Measurements from ENCODE around the gene LLGL1.

Gene LLGL1

GRCh38 chr17:18253947-18254821 lies 28.7 kb downstream of the LLGL1 start:
- DNase-seq = no peak

DNA sequence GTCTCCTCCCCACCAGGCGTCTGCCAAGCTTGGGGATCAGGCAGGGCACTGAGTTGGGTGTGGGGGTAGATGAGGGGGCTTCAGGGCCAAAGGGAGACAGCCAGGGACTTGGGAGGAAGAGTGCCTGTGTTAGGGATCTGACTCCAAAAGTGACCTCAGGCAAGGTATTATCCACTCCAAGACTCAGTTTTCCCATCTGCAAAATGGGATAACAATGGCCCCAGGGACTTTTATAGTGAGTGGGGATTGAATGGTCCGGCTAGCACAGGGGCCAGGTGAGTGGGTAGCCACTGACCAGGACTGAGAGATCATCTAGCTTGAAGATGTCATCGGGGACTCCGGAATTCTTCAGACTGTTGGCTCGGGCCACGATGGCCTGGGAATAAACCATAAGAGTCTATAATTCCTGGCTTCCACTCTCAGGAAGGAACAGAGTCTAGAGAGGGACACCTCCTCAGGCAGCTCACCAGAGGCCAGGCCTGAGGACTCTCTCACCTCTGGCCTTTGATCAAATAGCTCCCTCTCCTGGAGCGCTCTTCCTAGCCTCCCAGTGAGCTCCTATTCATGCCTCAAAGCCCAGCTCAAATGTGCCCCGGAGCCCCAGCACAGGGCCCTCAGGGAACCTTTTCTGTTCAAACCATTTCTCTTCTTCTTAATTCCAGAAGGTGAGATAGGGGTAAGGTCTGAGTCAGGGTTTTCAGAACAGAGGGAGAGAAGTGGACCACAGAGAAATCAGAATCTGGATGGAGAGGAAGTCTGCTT lies 29.6 kb downstream of the LLGL1 start:
- no peak for DNase-seq

- DNase-seq = no peak
Observed at GRCh38 chr17:18256351-18256750, 30.9 kb downstream of the LLGL1 start.

DNA sequence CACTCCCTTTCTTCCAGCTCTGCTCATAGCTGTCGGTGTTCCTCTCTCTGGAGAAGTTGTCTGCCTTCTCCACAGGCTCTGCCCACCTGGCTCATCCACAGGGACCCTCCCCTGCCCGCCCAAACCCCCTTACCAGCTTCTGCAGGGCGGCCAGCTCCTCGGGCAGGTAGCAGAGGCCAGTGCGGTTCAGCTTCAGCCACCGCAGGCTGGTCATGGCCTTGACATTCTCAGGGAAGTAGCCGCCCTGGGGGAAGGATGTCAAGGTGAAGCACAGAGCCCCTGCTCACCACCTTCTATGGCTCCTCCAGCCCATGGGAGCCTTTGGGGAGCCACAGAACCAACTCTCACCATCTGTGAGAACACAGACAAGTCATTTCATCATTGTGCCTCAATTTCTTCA lies 31.3 kb downstream of the LLGL1 start:
- no peak for DNase-seq

DNA sequence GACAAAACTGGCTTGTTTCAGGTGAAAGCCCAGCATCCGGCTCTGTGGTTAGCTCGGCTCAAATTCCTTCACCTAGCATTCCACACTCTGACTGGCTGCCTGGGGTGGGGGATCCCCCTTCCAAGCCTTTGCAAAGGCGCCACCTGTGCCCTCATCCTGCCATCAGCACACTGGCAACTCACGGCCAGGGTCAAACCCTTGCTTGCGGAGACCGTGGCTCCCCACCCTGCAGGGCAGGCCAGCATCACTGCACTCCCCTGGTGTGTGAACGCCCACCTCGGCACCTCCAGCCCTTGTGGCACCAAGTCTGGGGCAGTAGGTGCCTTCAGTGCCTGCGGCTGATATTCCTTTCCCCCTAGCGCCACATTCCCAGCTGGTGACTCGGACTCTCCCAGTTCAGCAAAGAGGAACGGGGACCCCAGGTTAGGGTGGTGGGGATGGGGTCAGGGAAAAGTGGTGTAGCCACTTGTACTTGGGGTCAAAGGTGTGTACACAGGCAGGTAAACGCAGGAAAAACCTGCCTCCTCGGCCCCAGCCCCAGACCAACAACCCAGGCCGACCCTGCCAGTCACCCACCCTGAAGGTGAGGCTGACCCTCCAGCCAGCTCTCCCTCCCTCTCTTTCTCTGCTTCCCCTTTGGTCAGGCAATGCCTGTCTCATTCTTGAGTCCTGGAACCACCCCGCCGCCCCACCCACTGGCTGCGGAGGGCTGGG lies 32.0 kb downstream of the LLGL1 start:
- peak; percentile 65 for DNase-seq

DNA sequence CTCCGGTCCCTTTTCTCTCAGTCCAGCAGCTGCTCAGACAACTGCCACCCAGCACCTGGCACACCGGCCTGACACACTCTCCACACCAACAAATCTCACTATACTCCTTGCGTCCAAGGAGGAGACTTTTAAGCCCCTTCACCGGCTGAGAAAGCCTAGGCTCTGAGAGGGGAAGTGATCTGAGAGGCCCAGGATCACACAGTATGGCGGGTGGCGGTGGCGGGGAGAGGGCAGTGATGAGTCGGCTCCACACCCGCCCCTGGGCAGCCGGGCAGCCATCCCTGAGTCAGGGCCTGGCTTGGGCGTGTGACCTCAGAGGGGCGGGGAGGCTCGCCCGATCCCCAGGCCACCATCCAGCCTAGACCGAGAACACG lies 32.5 kb downstream of the LLGL1 start:
- DNase-seq = peak; percentile 65

DNA sequence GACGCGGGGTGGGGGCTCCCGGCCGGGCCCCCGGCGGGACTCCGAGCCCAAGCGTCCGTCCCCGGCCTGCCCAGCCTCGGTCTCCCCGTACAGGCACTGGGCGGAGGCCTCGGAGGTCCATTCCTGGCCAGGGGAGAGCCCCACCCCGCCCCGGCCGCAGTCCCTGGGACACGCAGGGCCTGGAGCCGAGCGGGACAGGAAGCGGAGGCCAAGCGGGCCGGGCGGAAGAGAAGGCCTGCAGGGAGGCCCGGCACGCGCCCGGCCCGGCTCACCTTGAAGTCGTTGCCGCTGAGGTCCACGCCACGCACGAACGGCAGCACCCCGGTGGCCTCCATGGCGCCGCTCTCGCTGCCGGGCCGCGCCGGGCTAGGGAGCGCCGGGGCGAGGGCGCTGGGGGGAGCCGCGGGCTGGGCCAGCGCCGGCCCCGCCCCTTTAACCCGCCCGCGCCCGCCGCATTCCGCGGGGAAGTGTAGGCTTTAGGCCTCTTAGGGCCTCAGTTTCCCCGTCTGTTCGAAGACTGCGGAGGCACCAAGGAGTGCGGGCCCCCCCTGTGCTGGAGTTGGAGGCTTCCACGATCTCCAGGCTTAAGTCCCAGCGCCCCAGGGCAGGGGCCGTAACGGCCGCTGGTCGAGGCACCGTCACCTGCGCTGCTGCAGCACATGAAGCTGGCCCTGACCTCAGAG lies 33.1 kb downstream of the LLGL1 start, which contains the start of gene FLII:
FLII (minus strand) TSS at position 383 of the 683 bp plus-strand sequence; CDS start at position 335, 48 bp downstream.
- DNase-seq = no peak

GRCh38 chr17:18259621-18260331 lies 34.3 kb downstream of the LLGL1 start:
- DNase-seq = peak; percentile 16

GRCh38 chr17:18260332-18261145 lies 35.1 kb downstream of the LLGL1 start, which contains the start of gene MIEF2:
Gene MIEF2 (plus strand): TSS chr17:18260662. CDS start chr17:18262721, 2,059 bp downstream.
- peak; percentile 87 for DNase-seq

DNA sequence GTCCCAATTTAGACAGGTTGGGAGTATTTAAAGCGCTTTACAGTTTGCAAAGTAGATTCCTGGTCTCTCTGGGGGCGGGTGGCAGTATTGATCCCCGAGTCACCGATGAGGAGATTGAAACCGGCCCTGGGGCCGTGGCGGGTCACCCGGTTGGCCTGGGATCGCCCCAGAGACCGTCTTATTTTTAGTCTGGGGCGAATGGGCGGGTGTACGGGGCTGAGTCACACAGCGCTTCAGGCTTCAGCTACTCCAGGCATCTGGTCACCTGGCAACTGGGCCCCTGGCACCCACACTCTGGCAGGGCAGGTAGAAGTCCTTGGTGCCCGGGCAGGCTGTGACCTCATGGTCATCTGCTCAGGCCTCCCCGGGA lies 35.7 kb downstream of the LLGL1 start:
- peak; percentile 19 for DNase-seq

DNA sequence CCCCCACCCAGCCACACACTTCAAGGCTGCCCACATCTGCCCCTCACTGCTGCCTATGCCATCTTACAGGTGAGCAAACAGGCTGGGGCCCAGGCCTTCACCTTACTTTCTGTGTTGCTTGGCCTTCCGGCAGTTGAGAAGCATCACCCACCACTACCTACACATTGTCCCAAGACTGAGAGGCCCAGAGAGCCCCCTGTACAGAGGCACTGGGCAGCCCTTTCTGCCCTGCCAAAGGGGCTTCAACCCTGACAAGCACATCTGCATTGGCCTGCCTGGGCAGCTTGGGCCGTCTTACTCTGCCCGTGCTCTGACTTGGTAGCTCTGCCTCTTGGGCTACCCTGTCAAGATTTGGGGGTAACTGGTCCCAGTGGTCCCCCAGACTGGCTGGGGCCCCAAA lies 36.2 kb downstream of the LLGL1 start:
- DNase-seq = no peak

DNA sequence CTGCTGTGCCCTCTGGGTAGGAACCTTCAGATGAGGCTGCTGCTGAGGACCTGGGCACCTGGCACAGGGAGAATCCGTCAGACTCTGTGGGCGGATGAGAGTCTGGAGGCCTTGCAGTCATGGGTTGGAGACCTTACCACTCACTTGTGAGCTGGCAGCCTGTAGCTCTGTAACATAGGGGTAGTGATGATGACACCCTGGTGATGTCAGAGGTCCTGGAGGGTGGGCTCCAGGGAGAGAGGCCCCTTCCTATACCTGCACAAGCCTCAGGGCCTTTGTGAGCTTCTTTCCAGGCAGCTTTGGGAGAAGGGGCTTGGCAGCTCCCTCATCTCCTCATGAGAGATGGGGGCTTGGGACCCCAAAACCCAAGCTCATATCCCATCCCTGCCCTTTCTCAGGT lies 36.7 kb downstream of the LLGL1 start:
- no peak for DNase-seq

DNA sequence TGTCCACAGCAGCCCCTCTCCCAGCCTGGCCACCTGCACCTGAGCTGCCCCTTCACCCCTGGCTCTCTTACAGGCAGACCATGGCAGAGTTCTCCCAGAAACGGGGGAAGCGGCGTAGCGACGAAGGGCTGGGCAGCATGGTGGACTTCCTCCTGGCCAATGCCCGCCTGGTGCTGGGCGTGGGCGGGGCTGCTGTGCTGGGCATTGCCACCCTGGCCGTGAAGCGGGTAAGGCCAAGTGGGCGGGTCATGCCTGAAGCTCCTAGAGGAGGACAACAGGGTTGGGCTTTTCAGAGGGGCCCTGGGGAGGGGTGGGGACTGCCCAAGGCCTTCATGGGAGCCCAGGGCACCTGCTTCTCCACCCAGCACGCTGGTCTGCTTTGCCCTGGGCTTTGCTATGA lies 37.2 kb downstream of the LLGL1 start:
- no peak for DNase-seq

- no peak for DNase-seq
Observed at GRCh38 chr17:18263885-18264682, 38.6 kb downstream of the LLGL1 start.

DNA sequence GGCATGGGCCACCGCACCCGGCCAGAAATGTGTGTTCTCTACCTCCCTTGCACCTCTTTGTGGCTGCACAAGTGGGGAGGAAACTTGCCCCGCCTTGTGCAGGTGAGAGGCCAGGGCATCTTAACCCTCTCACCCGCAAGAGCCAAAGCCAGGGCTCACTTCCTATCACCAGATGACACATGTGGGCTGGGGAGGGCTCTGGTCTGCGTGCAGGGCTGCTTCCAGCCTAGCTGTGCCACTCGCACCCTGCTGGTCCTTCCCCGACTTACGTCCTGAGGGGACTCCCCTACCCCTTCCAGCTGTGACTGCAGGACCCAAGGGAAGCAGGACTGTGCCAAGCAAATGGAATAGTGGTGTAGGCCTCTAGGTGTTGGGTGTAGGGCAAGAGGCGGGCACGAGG lies 41.9 kb downstream of the LLGL1 start:
- DNase-seq = no peak

DNA sequence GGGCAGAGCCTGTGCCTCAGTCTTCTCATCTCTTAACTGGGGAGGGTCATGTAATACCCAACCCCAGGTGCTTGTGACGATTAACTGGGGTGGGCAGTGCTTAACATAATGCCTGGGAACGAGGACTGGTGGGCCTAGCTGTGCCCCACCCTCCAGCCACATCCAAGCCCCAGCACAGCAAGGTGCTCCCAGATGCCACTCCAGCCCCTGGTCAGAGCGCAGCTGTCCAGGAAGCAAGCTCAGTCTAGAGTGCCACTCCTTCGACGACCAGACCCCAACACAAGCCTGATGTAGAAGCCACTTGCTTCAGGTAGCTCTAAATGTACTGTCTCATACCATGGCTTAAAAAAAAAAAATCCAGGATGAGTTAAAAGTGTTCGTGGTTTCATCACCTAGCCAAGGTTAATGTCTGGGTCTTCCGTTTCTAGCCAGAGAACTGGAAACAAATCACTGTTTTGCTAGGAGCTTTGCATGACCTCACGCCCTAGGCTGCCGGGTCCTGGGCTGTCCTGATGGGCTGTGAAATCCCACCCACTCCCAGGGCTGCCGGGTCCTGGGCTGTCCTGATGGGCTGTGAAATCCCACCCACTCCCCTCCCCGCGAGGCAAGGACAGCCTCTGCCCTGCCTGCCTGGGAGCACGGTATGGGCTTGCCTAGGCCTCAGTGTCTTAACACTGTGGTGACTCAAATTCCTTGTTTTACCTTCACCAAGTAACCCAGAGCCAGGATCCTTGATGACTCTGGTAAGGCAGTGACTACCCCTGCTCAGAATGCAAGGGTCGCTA lies 42.7 kb downstream of the LLGL1 start:
- DNase-seq = no peak

GRCh38 chr17:18270046-18270931 lies 44.9 kb downstream of the LLGL1 start:
- DNase-seq = no peak

- DNase-seq = no peak
Observed at GRCh38 chr17:18277076-18277475, 51.6 kb downstream of the LLGL1 start.

All from MV-4-11 (cell line).